Measurements from ENCODE around the gene SUCLG1. TPM values are rescaled to one million over a fixed set of nuclear protein-coding genes. Genes with fewer than 3 reads are reported as not detected.

SUCLG1 gene
- total RNA-seq, 1 experiment from 2014 or later = 69.0 TPM

Other genes starting within 250 kb of the SUCLG1 start
- 0.02 and 0.06 TPM in 2 replicates for gene DNAH6, start 57.2 kb upstream of the SUCLG1 start, total RNA-seq (2014; rRNA removed; shearing (Covaris generic))